T-cell (primary cell): Measurements from ENCODE around the gene FADS6. TPM values are rescaled to one million over a fixed set of nuclear protein-coding genes. Genes with fewer than 3 reads are reported as not detected.
A peak's percentile ranks its signal among the peaks of the same experiment; 100 is the strongest.
"Not testable (repeated sequence)": the region's sequence is repeated elsewhere in the genome, so short reads cannot be mapped to it uniquely, and the experiment has no call there.

Source experiments
- ATAC-seq, 4 experiments: fragments of 200-7000 bp in 3 of 4; fragments of 150-1000 bp in 1 of 4; cut with Tn5 transposase; replicated peaks in 1 of 4; 1 replicate in 3 of 4; 2 replicates in 1 of 4; pipeline ENCODE4 v1.10.0; 2021; ENCODE audit warnings: moderate library complexity in 3 of 4, mild to moderate bottlenecking in 2 of 4, moderate number of reproducible peaks in 1 of 4
- CTCF ChIA-PET, 2 donors: fragments of 300-600 bp; sonication (Branson Sonifier 250); formaldehyde crosslinking; loops; one replicate each; lab custom pipeline; 2022; ENCODE audit warnings: antibody characterized with exemption in 2 of 2; lab: Charles Lee
- POLR2A ChIA-PET, 2 donors: fragments of 300-600 bp; sonication (Branson Sonifier 250); formaldehyde crosslinking; loops; one replicate each; lab custom pipeline; 2022; ENCODE audit warnings: antibody characterized with exemption in 2 of 2; lab: Charles Lee
- DNase-seq, 35 experiments: peaks; one replicate each; pipeline versions ENCODE4 v3.0.0 to v3.0.0-alpha.2; 2013 to 2023
- H3K27ac ChIP-seq: one replicate; pipeline ENCODE4 v1.5.1; 2013; ENCODE audit warnings: low read length
- H3K27me3 ChIP-seq, 2 experiments: replicated peaks in 1 of 2; 1 replicate in 1 of 2; 2 replicates in 1 of 2; pipeline versions ENCODE4 v1.6.1 to v1.7.0; 2013; ENCODE audit warnings: low read length in 1 of 2, mixed read lengths in 1 of 2; ENCODE audit not compliant: control insufficient read depth in 2 of 2, insufficient read depth in 2 of 2; ENCODE audit errors: extremely low read depth in 1 of 2
- H3K36me3 ChIP-seq, 2 donors: 1 replicate in 1 of 2; 2 replicates in 1 of 2; pipeline versions ENCODE4 v1.6.1 to v1.7.0; 2013; ENCODE audit warnings: low read length in 1 of 2; ENCODE audit not compliant: control insufficient read depth in 2 of 2, insufficient read depth in 1 of 2; ENCODE audit errors: extremely low read depth in 1 of 2
- H3K4me1 ChIP-seq, 2 experiments: 1 replicate in 1 of 2; 2 replicates in 1 of 2; pipeline versions ENCODE4 v1.6.1 to v1.7.0; 2013; ENCODE audit warnings: low read length in 2 of 2, mixed read lengths in 1 of 2; ENCODE audit not compliant: insufficient read depth in 2 of 2, control insufficient read depth in 1 of 2; ENCODE audit errors: extremely low read depth in 1 of 2
- H3K4me3 ChIP-seq, 2 donors: 1 replicate in 1 of 2; 2 replicates in 1 of 2; pipeline versions ENCODE4 v1.5.1 to v1.7.0; 2013; ENCODE audit warnings: mild to moderate bottlenecking in 2 of 2, low read length in 1 of 2, moderate library complexity in 1 of 2; ENCODE audit not compliant: control insufficient read depth in 1 of 2; ENCODE audit errors: extremely low read depth in 1 of 2
- H3K9me3 ChIP-seq: 2 replicates; pipeline ENCODE4 v1.7.0; 2013
- H3K27ac Mint-ChIP-seq, 2 donors: one replicate each; pipeline ENCODE4 v1.8.0; 2020 to 2021; ENCODE audit warnings: mild to moderate bottlenecking in 2 of 2, mixed read lengths in 2 of 2
- H3K27me3 Mint-ChIP-seq, 2 donors: one replicate each; pipeline ENCODE4 v1.8.0; 2021 to 2022; ENCODE audit warnings: mixed read lengths in 2 of 2
- H3K36me3 Mint-ChIP-seq: one replicate; pipeline ENCODE4 v1.8.0; 2021; ENCODE audit warnings: mixed read lengths
- H3K4me1 Mint-ChIP-seq, 3 donors: one replicate each; pipeline ENCODE4 v1.8.0; 2020 to 2022; ENCODE audit warnings: mixed read lengths in 3 of 3, mild to moderate bottlenecking in 1 of 3
- H3K4me3 Mint-ChIP-seq, 3 donors: one replicate each; pipeline ENCODE4 v1.8.0; 2020 to 2022; ENCODE audit warnings: mild to moderate bottlenecking in 3 of 3, mixed read lengths in 3 of 3, moderate library complexity in 3 of 3
- H3K9me3 Mint-ChIP-seq, 3 donors: one replicate each; pipeline ENCODE4 v1.8.0; 2020 to 2022; ENCODE audit warnings: mixed read lengths in 3 of 3
- WGBS: methylation state at CpG from one replicate; pipeline ENCODE4 v1.1.5; 2013; ENCODE audit warnings: missing lambda C conversion rate; ENCODE audit not compliant: insufficient coverage; 5-methylcytosine and 5-hydroxymethylcytosine counted together
- total RNA-seq, 35 experiments: library from RNA in 6 of 35; stranded (reverse) in 6 of 35; fragments of 120-200 nt in 1 of 35; gene quantifications; one replicate each; pipeline versions ENCODE4 v1.2.1 to v1.2.4 and lab custom pipeline; 2013 to 2026

The FADS6 gene
- total RNA-seq, 5 donors from 2014 or later (not counting 1 experiment from before 2014, with no cell fraction given) = not detected

DNA sequence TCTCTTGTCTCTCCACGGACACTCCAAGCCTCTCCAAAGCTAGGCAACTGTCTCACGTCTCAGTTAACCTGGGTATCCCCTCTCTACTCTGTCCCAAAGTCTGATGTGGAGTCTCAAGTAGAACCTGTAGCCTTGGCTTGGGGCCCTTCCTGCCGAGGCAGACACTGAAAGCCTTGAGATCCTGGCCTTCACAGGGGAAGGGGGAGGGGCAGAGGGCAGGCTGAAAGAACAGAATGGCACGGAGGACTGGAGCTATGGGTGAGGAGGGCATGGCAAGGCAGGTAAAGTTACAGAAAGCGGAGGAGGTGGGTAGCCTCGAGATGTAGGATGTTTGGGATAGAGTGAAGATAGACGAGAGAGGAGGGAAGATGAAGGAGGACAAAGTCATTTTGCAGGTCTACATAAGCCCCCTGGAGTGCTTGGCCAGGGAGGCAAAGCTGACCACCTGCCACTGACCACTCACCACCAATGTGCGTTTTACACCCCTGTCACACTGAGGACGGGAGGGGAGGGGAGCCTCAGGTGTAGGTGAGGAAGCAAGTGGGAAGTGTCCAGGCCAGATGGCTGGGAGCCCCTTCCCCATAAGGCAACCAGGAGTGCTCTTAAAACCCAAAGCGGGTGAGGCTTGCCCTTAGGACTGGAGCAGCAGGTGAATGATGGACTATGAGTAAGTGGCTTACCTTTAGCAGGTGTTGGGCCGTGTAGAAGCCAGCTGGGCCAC is 21.9 kb downstream of the FADS6 start:
- H3K4me3 Mint-ChIP-seq = peak overlapping the region; percentile 80 to 92 (median 88)
- Histone ChIP-seq H3K27ac (no peak overlapping the region), H3K9me3 (no peaks in the 10 kb centered on the region), H3K4me3 (no peak overlapping the region), H3K36me3 (peaks cover 0 to 2% of the 10 kb centered on the region in 2 donors), H3K4me1 (peaks cover 4 to 21% of the 10 kb centered on the region in 2 experiments), H3K27me3 (no peaks in the 10 kb centered on the region)
- WGBS = 87% methylated on average over 4 of the region's 11 CpGs
- DNase-seq (no peak), ATAC-seq (no peak)
- no peaks in the 10 kb centered on the region for H3K9me3 Mint-ChIP-seq
- ChIA-PET CTCF (interaction anchor here (0.9 to 2.2 kb wide), 2 partner anchors 97 to 134 kb away, joined by 5 to 7 read pairs; partner anchors contain the start of gene RAB37 (in 1 of the 2)), POLR2A (no interaction called here)
- peaks cover 16 to 30% (median 23%) of the 10 kb centered on the region in 3 donors for H3K4me1 Mint-ChIP-seq
- peaks cover 5% of the 10 kb centered on the region for H3K36me3 Mint-ChIP-seq
- no peaks in the 10 kb centered on the region for H3K27me3 Mint-ChIP-seq
- no peak overlapping the region for H3K27ac Mint-ChIP-seq

DNA sequence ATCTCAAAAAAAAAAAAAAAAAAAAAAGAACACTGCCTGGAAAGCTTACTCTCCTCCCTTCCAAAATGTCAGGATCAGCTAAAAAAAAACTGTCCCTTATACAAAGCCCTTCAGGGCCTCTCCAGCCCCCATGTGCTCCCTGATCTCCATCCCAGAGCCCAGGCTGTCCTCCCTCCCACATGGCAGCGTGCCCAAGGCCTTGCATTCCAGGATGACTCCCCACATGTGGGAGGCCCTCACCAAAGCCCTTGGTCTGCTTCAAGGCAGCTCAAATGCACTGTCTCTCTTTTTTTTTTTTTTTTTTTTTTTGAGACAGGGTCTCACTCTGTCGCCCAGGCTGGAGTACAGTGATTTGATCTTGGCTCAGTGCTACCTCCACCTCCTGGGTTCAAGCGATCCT is 22.9 kb downstream of the FADS6 start:
- POLR2A ChIA-PET = no interaction called here
- Mint-ChIP-seq H3K4me1 (peaks cover 16 to 30% (median 23%) of the 10 kb centered on the region in 3 donors), H3K9me3 (no peaks in the 10 kb centered on the region), H3K36me3 (peaks cover 5% of the 10 kb centered on the region), H3K27me3 (no peaks in the 10 kb centered on the region), H3K27ac (no peak overlapping the region), H3K4me3 (no peak overlapping the region)
- ATAC-seq (no peak), DNase-seq (no peak)
- H3K27me3 ChIP-seq = no peaks in the 10 kb centered on the region
- H3K9me3 ChIP-seq = no peaks in the 10 kb centered on the region
- no peak overlapping the region for H3K4me3 ChIP-seq
- CTCF ChIA-PET = interaction anchor here (0.6 to 0.9 kb wide), 3 partner anchors 77 to 96 kb away, joined by 3 to 5 read pairs (median 4); no protein-coding TSS in a partner anchor
- peaks cover 4 to 21% of the 10 kb centered on the region in 2 experiments for H3K4me1 ChIP-seq
- no peak overlapping the region for H3K27ac ChIP-seq
- WGBS = 100% methylated on average over 1 of the region's 3 CpGs
- peaks cover 0 to 2% of the 10 kb centered on the region in 2 donors for H3K36me3 ChIP-seq

DNA sequence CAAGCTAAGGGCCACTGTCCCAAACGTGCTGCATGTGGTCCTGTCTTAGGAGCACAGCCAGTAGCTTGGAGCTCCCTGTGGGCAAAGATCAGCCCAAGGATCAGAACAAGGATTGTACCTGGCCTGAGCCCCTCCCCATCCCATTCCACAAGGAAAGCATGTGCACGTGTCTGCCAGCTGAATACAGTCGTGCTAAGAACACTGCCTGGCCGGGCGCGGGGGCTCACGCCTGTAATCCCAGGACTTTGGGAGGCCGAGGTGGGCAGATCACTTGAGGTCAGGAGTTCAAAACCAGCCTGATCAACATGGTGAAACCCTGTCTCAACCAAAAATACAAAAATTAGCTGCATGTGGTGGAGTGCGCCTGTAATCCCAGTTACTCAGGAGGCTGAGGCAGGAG is 23.4 kb downstream of the FADS6 start:
- H3K27ac ChIP-seq, H3K4me3 ChIP-seq, H3K27me3 Mint-ChIP-seq, DNase-seq, POLR2A ChIA-PET, H3K36me3 ChIP-seq, ATAC-seq, H3K36me3 Mint-ChIP-seq, H3K27ac Mint-ChIP-seq, H3K27me3 ChIP-seq, H3K4me3 Mint-ChIP-seq, H3K9me3 Mint-ChIP-seq, H3K9me3 ChIP-seq: not testable (repeated sequence)
- CTCF ChIA-PET = interaction anchor here (0.5 to 0.7 kb wide), 3 partner anchors 76 to 212 kb away, joined by 3 to 4 read pairs (median 3); no protein-coding TSS in a partner anchor
- H3K4me1 ChIP-seq = peaks cover 4 to 21% of the 10 kb centered on the region in 2 experiments
- H3K4me1 Mint-ChIP-seq = peaks cover 17 to 34% (median 25%) of the 10 kb centered on the region in 3 donors
- WGBS = 91% methylated on average over 8 of the region's 9 CpGs

DNA sequence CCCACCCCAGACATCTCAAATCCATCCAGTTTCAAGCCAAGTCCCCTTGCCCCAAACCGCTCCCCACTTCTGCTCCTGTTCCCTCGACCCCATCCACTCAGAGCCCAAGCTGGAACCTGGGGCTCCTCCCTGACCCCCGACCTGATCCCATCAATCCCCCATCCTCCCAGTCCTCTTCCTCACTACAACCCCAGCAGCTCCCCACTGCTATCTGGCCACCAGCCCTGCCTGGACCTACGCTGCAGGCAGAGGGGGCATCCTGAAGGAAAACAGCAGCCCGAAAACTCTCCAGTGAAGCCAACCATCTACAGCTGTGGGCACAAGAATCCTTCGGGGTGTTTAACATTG is 24.6 kb downstream of the FADS6 start:
- H3K27ac ChIP-seq = no peak overlapping the region
- no peak overlapping the region for H3K4me3 ChIP-seq
- POLR2A ChIA-PET = no interaction called here
- Mint-ChIP-seq H3K27me3 (no peaks in the 10 kb centered on the region), H3K36me3 (peaks cover 5% of the 10 kb centered on the region), H3K9me3 (no peaks in the 10 kb centered on the region), H3K4me3 (no peak overlapping the region), H3K27ac (no peak overlapping the region), H3K4me1 (peaks cover 18 to 36% (median 26%) of the 10 kb centered on the region in 3 donors)
- CTCF ChIA-PET = interaction anchor here in 1 of 2 donors (0.5 kb wide), 1 partner anchor 879 kb away, joined by 12 read pairs; no protein-coding TSS in a partner anchor
- 89% methylated on average over 6 of the region's 6 CpGs for WGBS
- peaks cover 0 to 5% of the 10 kb centered on the region in 2 experiments for H3K27me3 ChIP-seq
- H3K36me3 ChIP-seq = peaks cover 0 to 2% of the 10 kb centered on the region in 2 donors
- DNase-seq (no peak), ATAC-seq (no peak)
- no peaks in the 10 kb centered on the region for H3K9me3 ChIP-seq
- peaks cover 4 to 26% of the 10 kb centered on the region in 2 experiments for H3K4me1 ChIP-seq

DNA sequence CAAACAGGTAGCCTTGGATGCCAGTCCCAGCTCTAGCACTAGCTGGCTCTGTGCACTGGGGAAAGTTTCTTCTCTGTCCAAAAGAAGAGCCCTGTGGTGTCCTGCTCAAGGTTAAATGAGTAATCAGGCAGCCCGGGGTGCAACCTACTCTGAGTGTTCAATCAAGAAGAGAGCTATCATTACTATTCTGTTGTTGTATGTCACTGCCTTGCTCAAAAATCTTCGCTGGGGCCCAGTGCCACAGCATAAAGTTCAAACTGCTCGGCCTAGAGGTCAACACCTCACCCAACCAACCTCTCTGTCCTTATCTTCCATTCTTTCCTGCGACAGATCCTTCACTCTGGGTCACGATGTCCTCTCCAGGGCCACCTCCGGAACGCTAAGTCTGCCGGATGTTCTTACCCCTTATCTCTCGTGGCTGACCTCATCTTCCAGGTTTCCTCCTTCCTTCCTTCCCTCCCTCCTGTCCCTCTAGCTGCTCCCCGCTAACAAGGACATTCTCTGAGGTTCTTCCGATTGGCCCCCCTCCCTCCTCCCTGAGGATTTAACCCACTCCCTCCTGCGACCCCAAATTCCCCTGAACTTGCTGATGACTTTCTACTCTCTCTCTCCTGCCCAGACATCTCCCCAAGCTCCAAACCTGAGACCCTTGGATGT is 25.1 kb downstream of the FADS6 start:
- H3K27me3 ChIP-seq = peaks cover 0 to 5% of the 10 kb centered on the region in 2 experiments
- H3K27me3 Mint-ChIP-seq = no peaks in the 10 kb centered on the region
- H3K4me1 ChIP-seq = peaks cover 4 to 21% of the 10 kb centered on the region in 2 experiments
- no peak overlapping the region for H3K27ac ChIP-seq
- no peak overlapping the region for H3K4me3 Mint-ChIP-seq
- H3K9me3 ChIP-seq = no peaks in the 10 kb centered on the region
- H3K27ac Mint-ChIP-seq = no peak overlapping the region
- DNase-seq (no peak), ATAC-seq (no peak)
- POLR2A ChIA-PET = no interaction called here
- H3K36me3 Mint-ChIP-seq = peaks cover 5% of the 10 kb centered on the region
- WGBS = 91% methylated on average over 12 of the region's 12 CpGs
- peaks cover 15 to 31% (median 23%) of the 10 kb centered on the region in 3 donors for H3K4me1 Mint-ChIP-seq
- H3K9me3 Mint-ChIP-seq = no peaks in the 10 kb centered on the region
- peaks cover 0 to 2% of the 10 kb centered on the region in 2 donors for H3K36me3 ChIP-seq
- CTCF ChIA-PET = interaction anchor here in 1 of 2 donors (0.5 kb wide), 1 partner anchor 879 kb away, joined by 12 read pairs; no protein-coding TSS in a partner anchor
- no peak overlapping the region for H3K4me3 ChIP-seq

DNA sequence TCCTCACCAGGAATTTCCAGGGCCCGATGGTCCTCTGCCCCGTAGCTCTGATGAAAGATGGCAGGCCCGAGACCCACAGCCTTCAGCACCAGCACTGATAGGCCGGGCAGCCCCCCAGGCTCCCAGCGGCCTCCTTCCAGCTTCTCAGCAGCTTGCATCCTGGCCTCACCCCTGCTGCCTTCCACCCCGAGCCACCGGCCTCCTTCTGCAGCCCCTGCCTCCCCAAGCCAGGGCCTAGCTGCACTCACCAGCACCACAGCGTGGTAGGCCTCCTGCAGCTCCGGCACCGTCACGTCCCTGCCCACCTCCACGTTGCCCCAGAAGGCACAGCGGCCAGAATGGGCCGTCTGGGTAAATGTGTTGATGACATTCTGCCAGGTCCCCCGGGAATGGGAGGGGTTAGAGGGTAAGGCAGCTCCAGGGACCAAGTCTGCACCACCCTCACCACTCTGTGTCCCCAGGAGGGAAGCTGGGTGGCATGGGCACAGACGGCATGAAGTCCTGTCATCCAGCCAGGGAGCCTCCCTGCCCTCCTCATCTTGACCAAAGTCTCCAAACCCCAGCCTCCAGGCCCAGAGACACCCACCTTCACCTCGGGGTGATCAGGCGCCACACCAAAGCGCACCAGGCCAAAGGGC is 27.1 kb downstream of the FADS6 start:
- CTCF ChIA-PET = interaction anchor here (1.2 to 1.9 kb wide), 2 partner anchors 75 to 104 kb away, joined by 4 to 5 read pairs; no protein-coding TSS in a partner anchor
- 97% methylated on average over 11 of the region's 19 CpGs for WGBS

More for the DNA sequence above, 27.1 kb downstream of the FADS6 start:
- H3K4me1 ChIP-seq = peaks cover 2 to 13% of the 10 kb centered on the region in 2 experiments
- H3K9me3 Mint-ChIP-seq = no peaks in the 10 kb centered on the region
- H3K4me3 Mint-ChIP-seq = no peak overlapping the region
- peaks cover 4 to 9% of the 10 kb centered on the region in 2 donors for H3K27me3 Mint-ChIP-seq
- H3K4me1 Mint-ChIP-seq = peaks cover 13 to 20% (median 17%) of the 10 kb centered on the region in 3 donors
- POLR2A ChIA-PET = no interaction called here
- peaks cover 0 to 2% of the 10 kb centered on the region in 2 donors for H3K36me3 ChIP-seq
- no peaks in the 10 kb centered on the region for H3K9me3 ChIP-seq
- no peak for DNase-seq
- no peak for ATAC-seq
- no peak overlapping the region for H3K27ac Mint-ChIP-seq
- H3K27me3 ChIP-seq = peaks cover 0 to 23% of the 10 kb centered on the region in 2 experiments
- H3K36me3 Mint-ChIP-seq = peaks cover 5% of the 10 kb centered on the region
- H3K4me3 ChIP-seq = no peak overlapping the region
- H3K27ac ChIP-seq = no peak overlapping the region
